Thoracic aorta (tissue), 2 donors: ENCODE results near the gene CDR2L. TPM values are rescaled to one million over a fixed set of nuclear protein-coding genes. Genes with fewer than 3 reads are reported as not detected.

ENCODE experiments used
- ATAC-seq: fragments of 150-250 bp; one replicate; pipeline ENCODE4 v1.8.0; 2017; ENCODE audit warnings: low read depth; ENCODE audit not compliant: insufficient number of reproducible peaks, low FRiP score
- DNase-seq: peaks from one replicate; pipeline ENCODE4 v3.0.0-alpha.2; 2020; ENCODE audit warnings: low spot score
- H3K27ac ChIP-seq, 2 donors: fragments of 200-600 bp; sonication (generic); 1 replicate in 1 of 2; 2 replicates in 1 of 2; pipeline ENCODE4 v1.5.1; 2016; ENCODE audit warnings: mild to moderate bottlenecking in 2 of 2, moderate library complexity in 2 of 2
- H3K27me3 ChIP-seq: fragments of 200-600 bp; sonication (generic); replicated peaks from 2 replicates; pipeline ENCODE4 v1.6.0; 2016; ENCODE audit warnings: mild to moderate bottlenecking; ENCODE audit not compliant: insufficient read depth
- H3K36me3 ChIP-seq: fragments of 200-600 bp; sonication (generic); one replicate; pipeline ENCODE4 v1.5.1; 2016
- H3K4me1 ChIP-seq, 2 donors: fragments of 200-600 bp; sonication (generic); 1 replicate in 1 of 2; 2 replicates in 1 of 2; pipeline versions ENCODE4 v1.5.1 to v1.6.0; 2016; ENCODE audit warnings: low read depth in 2 of 2, mild to moderate bottlenecking in 1 of 2; ENCODE audit not compliant: control insufficient read depth in 1 of 2
- H3K4me3 ChIP-seq: fragments of 200-600 bp; sonication (generic); 2 replicates; pipeline ENCODE4 v1.5.1; 2016; ENCODE audit warnings: mild to moderate bottlenecking
- H3K9me3 ChIP-seq: fragments of 200-600 bp; sonication (generic); 2 replicates; pipeline ENCODE4 v1.5.1; 2016
- CTCF ChIP-seq: fragments of 200-600 bp; sonication (generic); IDR thresholded peaks from one replicate; pipeline ENCODE4 v1.5.1; 2019; ENCODE audit warnings: antibody characterized with exemption
- total RNA-seq, 2 donors: library from RNA; depleted of rRNA; stranded (reverse); fragments of >200 nt; gene quantifications; one replicate each; pipeline versions ENCODE4 v1.1.0 to v1.2.3, GENCODE V29; 2016

The CDR2L gene
- total RNA-seq, 2 donors from 2014 or later, result 26.4 to 29.8 TPM

DNA sequence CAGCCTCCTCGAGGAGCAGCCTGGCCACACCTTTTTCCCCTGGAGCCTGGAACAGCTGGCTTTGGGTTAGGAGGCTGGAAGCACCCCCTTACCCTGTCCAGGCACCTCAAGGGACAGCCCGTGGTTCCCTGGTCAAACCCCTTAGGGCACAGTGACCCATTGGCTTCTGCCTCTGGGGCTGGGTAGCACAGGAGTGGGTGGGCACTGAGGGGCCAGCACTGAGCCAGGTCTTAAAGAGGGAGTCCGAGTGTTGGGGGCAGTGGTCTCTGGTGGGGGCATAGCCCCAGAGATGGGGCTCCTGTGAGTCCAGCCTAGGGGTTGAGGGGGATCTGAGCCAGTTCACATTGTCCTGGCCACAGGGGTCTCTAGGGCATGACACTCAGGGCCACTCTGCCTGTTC, 36.4 kb upstream of the CDR2L start:
- no peak for ATAC-seq
- no peak for DNase-seq

DNA sequence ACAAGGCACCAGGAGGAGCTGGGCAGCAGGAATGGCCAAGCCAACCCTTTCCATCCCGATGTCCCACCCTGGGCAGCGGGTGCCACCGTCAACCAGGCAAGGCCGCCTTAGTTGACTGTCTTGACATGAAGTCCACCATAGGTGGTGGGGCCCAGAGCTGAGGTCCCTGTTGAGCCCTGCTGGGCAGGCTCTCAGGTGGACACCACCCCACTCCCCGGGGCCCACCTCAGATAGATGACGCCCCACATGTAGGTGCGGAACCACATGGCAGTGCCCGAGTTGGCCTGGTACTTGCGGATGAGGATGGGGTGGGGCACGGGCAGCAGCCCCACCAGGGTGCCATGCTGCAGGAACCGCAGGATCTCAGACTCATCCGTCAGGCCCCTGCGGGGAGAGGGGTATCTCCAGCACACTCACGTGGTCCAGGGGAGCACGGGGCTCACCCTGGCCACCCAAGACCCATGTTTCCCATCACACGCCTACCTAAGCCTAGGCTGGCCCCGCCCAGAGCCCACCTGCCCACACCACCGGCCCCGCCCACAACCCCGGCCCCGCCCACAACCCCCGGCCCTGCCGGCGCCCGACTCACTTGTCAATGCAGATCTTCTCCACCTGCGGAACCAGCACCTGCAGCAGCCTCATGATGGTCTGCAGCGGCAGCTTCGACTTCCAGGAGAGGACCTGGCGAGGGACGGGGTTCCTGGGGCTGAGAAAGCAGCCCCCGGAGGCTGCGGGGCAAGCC, 35.6 kb upstream of the CDR2L start:
- DNase-seq, result no peak
- Histone ChIP-seq H3K27me3 (no peaks in the 10 kb centered on the region), H3K36me3 (no peaks in the 10 kb centered on the region), H3K9me3 (no peaks in the 10 kb centered on the region), H3K4me1 (no peaks in the 10 kb centered on the region), H3K4me3 (no peak overlapping the region), H3K27ac (no peak overlapping the region)
- TF ChIP-seq CTCF, result no peak
- no peak for ATAC-seq

More for the DNA sequence above, 36.4 kb upstream of the CDR2L start:
- H3K9me3 ChIP-seq, result no peaks in the 10 kb centered on the region
- no peak overlapping the region for H3K4me3 ChIP-seq
- H3K27me3 ChIP-seq, result no peaks in the 10 kb centered on the region
- H3K4me1 ChIP-seq, result no peaks in the 10 kb centered on the region
- H3K36me3 ChIP-seq, result no peaks in the 10 kb centered on the region
- H3K27ac ChIP-seq, result no peak overlapping the region
- TF ChIP-seq CTCF, result no peak

GRCh38 chr17:74952431-74953133, 34.9 kb upstream of the CDR2L start:
- Histone ChIP-seq H3K36me3 (no peaks in the 10 kb centered on the region), H3K27me3 (no peaks in the 10 kb centered on the region), H3K27ac (no peak overlapping the region), H3K9me3 (no peaks in the 10 kb centered on the region), H3K4me1 (no peaks in the 10 kb centered on the region), H3K4me3 (no peak overlapping the region)
- TF ChIP-seq CTCF, result no peak
- DNase-seq (no peak), ATAC-seq (no peak)

DNA sequence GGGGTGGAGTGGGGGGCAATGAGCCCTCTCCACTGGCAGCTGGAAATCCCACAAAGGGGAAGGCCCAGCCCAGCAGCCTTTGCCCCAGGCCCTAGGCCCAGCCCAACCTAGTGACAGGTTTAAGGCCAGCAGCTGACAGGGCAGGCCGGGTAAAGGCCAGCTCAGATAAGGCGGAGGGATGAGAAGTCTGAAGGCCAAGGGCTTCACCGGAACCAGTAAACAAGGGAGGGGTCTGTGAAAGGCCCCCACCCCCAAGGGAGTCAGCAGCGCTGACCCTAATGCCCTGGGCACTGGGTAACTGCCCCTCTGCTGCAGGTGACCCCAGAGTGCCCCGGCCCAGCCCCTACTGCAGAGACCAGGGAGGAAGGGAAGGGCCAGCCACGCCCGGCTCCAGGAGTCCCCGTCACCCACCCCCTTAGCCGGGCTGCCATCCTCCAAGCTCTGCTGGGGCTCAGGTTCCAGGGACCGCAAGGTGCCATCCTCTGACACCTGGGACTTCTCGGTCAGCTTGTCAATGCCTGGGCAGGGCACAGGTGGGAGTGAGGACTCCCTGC, 34.2 kb upstream of the CDR2L start:
- H3K4me3 ChIP-seq, result no peak overlapping the region
- H3K9me3 ChIP-seq, result no peaks in the 10 kb centered on the region
- no peak for DNase-seq
- no peak for TF ChIP-seq CTCF
- no peak for ATAC-seq
- H3K36me3 ChIP-seq, result no peaks in the 10 kb centered on the region
- H3K27me3 ChIP-seq, result no peaks in the 10 kb centered on the region
- H3K27ac ChIP-seq, result no peak overlapping the region
- no peaks in the 10 kb centered on the region for H3K4me1 ChIP-seq

GRCh38 chr17:74954115-74954514, 33.3 kb upstream of the CDR2L start:
- Histone ChIP-seq H3K27me3 (no peaks in the 10 kb centered on the region), H3K27ac (no peak overlapping the region), H3K4me3 (no peak overlapping the region), H3K36me3 (no peaks in the 10 kb centered on the region), H3K9me3 (no peaks in the 10 kb centered on the region), H3K4me1 (no peaks in the 10 kb centered on the region)
- no peak for ATAC-seq
- no peak for TF ChIP-seq CTCF
- no peak for DNase-seq
